Left lung (tissue), 10 donors: ENCODE results near the gene F10. TPM values are rescaled to one million over a fixed set of nuclear protein-coding genes. Genes with fewer than 3 reads are reported as not detected.

Experiments used
- ATAC-seq: fragments of 200-7000 bp; cut with Tn5 transposase; one replicate; pipeline ENCODE4 v1.9.1; 2020; ENCODE audit warnings: moderate library complexity
- DNase-seq, 4 donors: peaks; one replicate each; pipeline ENCODE4 v3.0.0-alpha.2; 2013 to 2020
- H3K27ac ChIP-seq, 2 donors: fragments of 200-600 bp; sonication (generic) in 1 of 2; one replicate each; pipeline versions ENCODE4 v1.5.0 to v1.8.0; 2020 to 2021
- H3K27me3 ChIP-seq, 2 donors: fragments of 200-600 bp; sonication (generic) in 1 of 2; one replicate each; pipeline versions ENCODE4 v1.5.0 to v1.8.0; 2020 to 2021
- H3K36me3 ChIP-seq, 2 donors: fragments of 200-600 bp; sonication (generic) in 1 of 2; one replicate each; pipeline versions ENCODE4 v1.5.0 to v1.8.0; 2020 to 2021
- H3K4me1 ChIP-seq, 2 donors: fragments of 200-600 bp; one replicate each; pipeline ENCODE4 v1.8.0; 2021
- H3K4me3 ChIP-seq, 2 donors: fragments of 200-600 bp; sonication (generic) in 1 of 2; one replicate each; pipeline versions ENCODE4 v1.5.0 to v1.8.0; 2020 to 2021; ENCODE audit warnings: mild to moderate bottlenecking in 1 of 2
- H3K9me3 ChIP-seq, 2 donors: fragments of 200-600 bp; sonication (generic) in 1 of 2; one replicate each; pipeline versions ENCODE4 v1.5.0 to v1.8.0; 2020 to 2021
- CTCF ChIP-seq, 2 donors: fragments of 200-600 bp; sonication (generic) in 1 of 2; IDR thresholded peaks; one replicate each; pipeline versions ENCODE4 v1.5.0 to v1.8.0; 2021; ENCODE audit warnings: antibody characterized with exemption in 2 of 2
- intact Hi-C, 2 donors: fragments of 100-400 bp; cut with DNase I; formaldehyde crosslinking; loops; one replicate each; pipeline versions ENCODE4 v1.11.2 to v1.14.2; 2022
- polyA plus RNA-seq, 6 donors: library from polyadenylated mRNA; unstranded; fragments of 120-200 nt; gene quantifications; one replicate each; pipeline ENCODE4 v1.2.1, GENCODE V29; 2013; ENCODE audit not compliant: insufficient read length in 6 of 6
- total RNA-seq, 2 donors: library from RNA; stranded (reverse); fragmentation: NEBNext Ultra II Directional; extraction: Animal tissue kit (Norgen Biotek cat#: 25700); gene quantifications; one replicate each; pipeline ENCODE4 v1.2.1, GENCODE V29; 2021
- donor health status: DM: no; HTN: yes; CAD: no.
- donor health status: DM: no; HTN: no; CAD: no.

Gene F10
- total and polyA plus RNA-seq, 8 donors = 6.2 to 21.8 (median 15.1) TPM

- Histone ChIP-seq H3K4me3 (no peak overlapping the region), H3K36me3 (no peaks in the 10 kb centered on the region), H3K27me3 (no peaks in the 10 kb centered on the region), H3K27ac (no peak overlapping the region), H3K9me3 (no peaks in the 10 kb centered on the region), H3K4me1 (no peaks in the 10 kb centered on the region)
- no peak for TF ChIP-seq CTCF (IDR thresholded peaks at IDR 0.05)
- ATAC-seq (no peak), DNase-seq (peak in 1 of 4 donors; percentile 55)
- intact Hi-C loops = no loop called here
Measured at GRCh38 chr13:113142876-113143275, 20.3 kb downstream of the F10 start.

GRCh38 chr13:113143466-113144254, 21.1 kb downstream of the F10 start:
- Histone ChIP-seq H3K27me3 (no peaks in the 10 kb centered on the region), H3K9me3 (no peaks in the 10 kb centered on the region), H3K4me3 (no peak overlapping the region), H3K4me1 (no peaks in the 10 kb centered on the region), H3K27ac (no peak overlapping the region), H3K36me3 (no peaks in the 10 kb centered on the region)
- no peak for TF ChIP-seq CTCF (IDR thresholded peaks at IDR 0.05)
- ATAC-seq (no peak), DNase-seq (peak in 1 of 4 donors; percentile 74)
- intact Hi-C loops = no loop called here

GRCh38 chr13:113144255-113144629, 21.6 kb downstream of the F10 start:
- Histone ChIP-seq H3K27me3 (no peaks in the 10 kb centered on the region), H3K27ac (no peak overlapping the region), H3K4me3 (no peak overlapping the region), H3K4me1 (no peaks in the 10 kb centered on the region), H3K36me3 (no peaks in the 10 kb centered on the region), H3K9me3 (no peaks in the 10 kb centered on the region)
- TF ChIP-seq CTCF (IDR thresholded peaks at IDR 0.05) = no peak
- ATAC-seq (no peak), DNase-seq (no peak)
- intact Hi-C loops = no loop called here

GRCh38 chr13:113145496-113145895, 22.9 kb downstream of the F10 start:
- no peak for ATAC-seq
- no peaks in the 10 kb centered on the region for H3K4me1 ChIP-seq
- TF ChIP-seq CTCF (IDR thresholded peaks at IDR 0.05) = no peak
- no peaks in the 10 kb centered on the region for H3K36me3 ChIP-seq
- H3K9me3 ChIP-seq = no peaks in the 10 kb centered on the region
- H3K4me3 ChIP-seq = no peak overlapping the region
- no peaks in the 10 kb centered on the region for H3K27me3 ChIP-seq
- intact Hi-C loops = no loop called here
- DNase-seq = no peak
- H3K27ac ChIP-seq = no peak overlapping the region

GRCh38 chr13:113145911-113146598, 23.5 kb downstream of the F10 start:
- Histone ChIP-seq H3K36me3 (no peaks in the 10 kb centered on the region), H3K4me3 (no peak overlapping the region), H3K4me1 (no peaks in the 10 kb centered on the region), H3K9me3 (no peaks in the 10 kb centered on the region), H3K27me3 (peaks cover 0 to 3% of the 10 kb centered on the region in 2 donors), H3K27ac (no peak overlapping the region)
- ATAC-seq (no peak), DNase-seq (no peak)
- intact Hi-C loops = no loop called here
- TF ChIP-seq CTCF (IDR thresholded peaks at IDR 0.05) = no peak
